ENCODE measurements around the gene CFAP46. TPM values are rescaled to one million over a fixed set of nuclear protein-coding genes. Genes with fewer than 3 reads are reported as not detected.

Gene CFAP46
- total RNA-seq, 1 donor from 2014 or later = 1.3 TPM

- no peak overlapping the region for H3K4me3 ChIP-seq (ENCODE audit: insufficient read depth, low read depth, low read length)
- no peak overlapping the region for H3K27ac ChIP-seq (ENCODE audit: low read depth, low read length)
- no peak overlapping the region for H3K4me3 Mint-ChIP-seq (ENCODE audit: unreplicated experiment)
- H3K9me3 Mint-ChIP-seq (ENCODE audit: unreplicated experiment) = no peaks in the 10 kb centered on the region
- H3K27me3 Mint-ChIP-seq (ENCODE audit: low read depth, unreplicated experiment) = peaks cover 35% of the 10 kb centered on the region
- H3K4me1 ChIP-seq (ENCODE audit: insufficient read depth, low read length) = no peaks in the 10 kb centered on the region
- H3K4me1 Mint-ChIP-seq (ENCODE audit: low read depth, unreplicated experiment) = peaks cover 1% of the 10 kb centered on the region
- no peaks in the 10 kb centered on the region for H3K9me3 ChIP-seq (ENCODE audit: insufficient read depth, low read depth, low read length)
- H3K27ac Mint-ChIP-seq (ENCODE audit: unreplicated experiment) = no peak overlapping the region
- DNase-seq (ENCODE audit: low read depth) = no peak
- H4K20me1 ChIP-seq (ENCODE audit: insufficient read depth, low read length) = no peaks in the 10 kb centered on the region
- peaks cover 2% of the 10 kb centered on the region for H3K27me3 ChIP-seq (ENCODE audit: insufficient read depth, low read length)
- H3K36me3 Mint-ChIP-seq (ENCODE audit: low read depth, unreplicated experiment) = peaks cover 2% of the 10 kb centered on the region
- no peak overlapping the region for H2AFZ ChIP-seq (ENCODE audit: low read depth, low read length)
- TF ChIP-seq EZH2 (IDR thresholded peaks at IDR 0.05; ENCODE audit: insufficient read depth, low read length) (no peak), CTCF (IDR thresholded peaks at IDR 0.05; ENCODE audit: insufficient read depth, low read depth, low read length) (no peak)
- no peaks in the 10 kb centered on the region for H3K79me2 ChIP-seq (ENCODE audit: insufficient read depth, low read length)
- no peak overlapping the region for H3K9ac ChIP-seq (ENCODE audit: low read length)
- H3K36me3 ChIP-seq (ENCODE audit: insufficient read depth, low read length) = no peaks in the 10 kb centered on the region
- H3K4me2 ChIP-seq (ENCODE audit: low read length) = no peak overlapping the region
- no peak for FAIRE-seq
Observed at GRCh38 chr10:132861884-132862461, 80.4 kb downstream of the CFAP46 start.

- H2AFZ ChIP-seq (ENCODE audit: low read depth, low read length) = no peak overlapping the region
- H3K79me2 ChIP-seq (ENCODE audit: insufficient read depth, low read length) = no peaks in the 10 kb centered on the region
- no peak overlapping the region for H3K9ac ChIP-seq (ENCODE audit: low read length)
- peaks cover 2% of the 10 kb centered on the region for H3K27me3 ChIP-seq (ENCODE audit: insufficient read depth, low read length)
- no peak overlapping the region for H3K4me3 ChIP-seq (ENCODE audit: insufficient read depth, low read depth, low read length)
- no peaks in the 10 kb centered on the region for H3K9me3 ChIP-seq (ENCODE audit: insufficient read depth, low read depth, low read length)
- no peak overlapping the region for H3K27ac ChIP-seq (ENCODE audit: low read depth, low read length)
- no peak for FAIRE-seq
- Mint-ChIP-seq H3K27me3 (ENCODE audit: low read depth, unreplicated experiment) (peaks cover 37% of the 10 kb centered on the region), H3K9me3 (ENCODE audit: unreplicated experiment) (peaks cover 3% of the 10 kb centered on the region), H3K27ac (ENCODE audit: unreplicated experiment) (no peak overlapping the region), H3K4me1 (ENCODE audit: low read depth, unreplicated experiment) (peaks cover 1% of the 10 kb centered on the region), H3K36me3 (ENCODE audit: low read depth, unreplicated experiment) (peaks cover 2% of the 10 kb centered on the region), H3K4me3 (ENCODE audit: unreplicated experiment) (no peak overlapping the region)
- no peak for DNase-seq (ENCODE audit: low read depth)
- TF ChIP-seq CTCF (IDR thresholded peaks at IDR 0.05; ENCODE audit: insufficient read depth, low read depth, low read length) = no peak
- no peak overlapping the region for H3K4me2 ChIP-seq (ENCODE audit: low read length)
- no peaks in the 10 kb centered on the region for H3K4me1 ChIP-seq (ENCODE audit: insufficient read depth, low read length)
- no peaks in the 10 kb centered on the region for H3K36me3 ChIP-seq (ENCODE audit: insufficient read depth, low read length)
- H4K20me1 ChIP-seq (ENCODE audit: insufficient read depth, low read length) = no peaks in the 10 kb centered on the region
Observed at GRCh38 chr10:132861116-132861691, 81.2 kb downstream of the CFAP46 start.

- peaks cover 1% of the 10 kb centered on the region for H3K4me1 Mint-ChIP-seq (ENCODE audit: low read depth, unreplicated experiment)
- Histone ChIP-seq H3K9ac (ENCODE audit: low read length) (no peak overlapping the region), H3K4me2 (ENCODE audit: low read length) (no peak overlapping the region), H3K4me1 (ENCODE audit: insufficient read depth, low read length) (no peaks in the 10 kb centered on the region), H3K27me3 (ENCODE audit: insufficient read depth, low read length) (peaks cover 5% of the 10 kb centered on the region), H3K4me3 (ENCODE audit: insufficient read depth, low read depth, low read length) (no peak overlapping the region), H2AFZ (ENCODE audit: low read depth, low read length) (no peak overlapping the region), H3K27ac (ENCODE audit: low read depth, low read length) (no peak overlapping the region), H3K79me2 (ENCODE audit: insufficient read depth, low read length) (no peaks in the 10 kb centered on the region), H4K20me1 (ENCODE audit: insufficient read depth, low read length) (no peaks in the 10 kb centered on the region), H3K9me3 (ENCODE audit: insufficient read depth, low read depth, low read length) (peaks cover 3% of the 10 kb centered on the region), H3K36me3 (ENCODE audit: insufficient read depth, low read length) (no peaks in the 10 kb centered on the region)
- no peak overlapping the region for H3K27ac Mint-ChIP-seq (ENCODE audit: unreplicated experiment)
- no peak for FAIRE-seq
- no peak for DNase-seq (ENCODE audit: low read depth)
- TF ChIP-seq CTCF (IDR thresholded peaks at IDR 0.05; ENCODE audit: insufficient read depth, low read depth, low read length) (no peak), EZH2 (IDR thresholded peaks at IDR 0.05; ENCODE audit: insufficient read depth, low read length) (no peak)
- peaks cover 2% of the 10 kb centered on the region for H3K36me3 Mint-ChIP-seq (ENCODE audit: low read depth, unreplicated experiment)
- no peak overlapping the region for H3K4me3 Mint-ChIP-seq (ENCODE audit: unreplicated experiment)
- peaks cover 6% of the 10 kb centered on the region for H3K9me3 Mint-ChIP-seq (ENCODE audit: unreplicated experiment)
- H3K27me3 Mint-ChIP-seq (ENCODE audit: low read depth, unreplicated experiment) = peaks cover 36% of the 10 kb centered on the region
Observed at GRCh38 chr10:132860532-132860931, 81.8 kb downstream of the CFAP46 start.

Measured in astrocyte (in vitro differentiated cells and primary cell).